ENCODE measurements around the gene SP5.

GRCh38 chr2:170696948-170697347, 18.2 kb upstream of the SP5 start:
- no peak for TF ChIP-seq CTCF (IDR thresholded peaks at IDR 0.05; ENCODE audit: poor library complexity)
- no peak for TF ChIP-seq EZH2 (IDR thresholded peaks at IDR 0.05; ENCODE audit: borderline replicate concordance)
- no peak for TF ChIP-seq EZH2phosphoT487 (IDR thresholded peaks at IDR 0.05; ENCODE audit: low read depth, severe bottlenecking, unreplicated experiment)
